NCI-H1930 (cell line): ENCODE results near the gene TNNI3.
"Not testable (repeated sequence)": the region's sequence is repeated elsewhere in the genome, so short reads cannot be mapped to it uniquely, and the experiment has no call there.

Source experiments
- DNase-seq, 2 experiments: peaks; one replicate each; lab custom pipeline; 2025; lab: John Stamatoyannopoulos, UW

The TNNI3 gene

GRCh38 chr19:55173186-55173713 is 15.7 kb upstream of the TNNI3 start:
- DNase-seq: no peak

GRCh38 chr19:55172741-55173140 is 15.2 kb upstream of the TNNI3 start:
- DNase-seq: no peak

GRCh38 chr19:55172318-55172717 is 14.8 kb upstream of the TNNI3 start:
- DNase-seq: not testable (repeated sequence)

GRCh38 chr19:55171440-55171839 is 13.9 kb upstream of the TNNI3 start:
- no peak for DNase-seq

- DNase-seq: no peak
Observed at GRCh38 chr19:55169136-55169535, 11.6 kb upstream of the TNNI3 start.

- DNase-seq: peak; percentile 99
Observed at GRCh38 chr19:55166530-55167268, 9.2 kb upstream of the TNNI3 start, which contains the start of gene DNAAF3. DNAAF3 (minus strand) TSS chr19:55166613; CDS start chr19:55166413, 200 bp downstream.

- peak; percentile 91 to 95 for DNase-seq
Observed at GRCh38 chr19:55165952-55166529, 8.5 kb upstream of the TNNI3 start.

GRCh38 chr19:55161571-55162322 is 4.2 kb upstream of the TNNI3 start:
- no peak for DNase-seq

- DNase-seq: no peak
Observed at GRCh38 chr19:55160986-55161365, 3.4 kb upstream of the TNNI3 start.

- peak; percentile 89 to 93 for DNase-seq
Observed at GRCh38 chr19:55160128-55160985, 2.8 kb upstream of the TNNI3 start.

GRCh38 chr19:55158848-55159749 is 1.6 kb upstream of the TNNI3 start:
- no peak for DNase-seq

GRCh38 chr19:55158423-55158822 is 891 bp upstream of the TNNI3 start:
- no peak for DNase-seq

- DNase-seq: peak; percentile 67 to 71
Observed at GRCh38 chr19:55156202-55157063, 1.1 kb downstream of the TNNI3 start.

- DNase-seq: not testable (repeated sequence)
Observed at GRCh38 chr19:55155784-55156183, 1.7 kb downstream of the TNNI3 start.

- no peak for DNase-seq
Observed at GRCh38 chr19:55153652-55154264, 3.8 kb downstream of the TNNI3 start.

GRCh38 chr19:55152017-55152416 is 5.5 kb downstream of the TNNI3 start:
- DNase-seq: no peak

- no peak for DNase-seq
Observed at GRCh38 chr19:55149078-55150003, 8.2 kb downstream of the TNNI3 start, which contains the start of gene TNNT1. TNNT1 (minus strand) TSS chr19:55149206; CDS start chr19:55147157, 2,049 bp downstream.
